ENCODE measurements around the gene SEMA3D.

SEMA3D gene

DNA sequence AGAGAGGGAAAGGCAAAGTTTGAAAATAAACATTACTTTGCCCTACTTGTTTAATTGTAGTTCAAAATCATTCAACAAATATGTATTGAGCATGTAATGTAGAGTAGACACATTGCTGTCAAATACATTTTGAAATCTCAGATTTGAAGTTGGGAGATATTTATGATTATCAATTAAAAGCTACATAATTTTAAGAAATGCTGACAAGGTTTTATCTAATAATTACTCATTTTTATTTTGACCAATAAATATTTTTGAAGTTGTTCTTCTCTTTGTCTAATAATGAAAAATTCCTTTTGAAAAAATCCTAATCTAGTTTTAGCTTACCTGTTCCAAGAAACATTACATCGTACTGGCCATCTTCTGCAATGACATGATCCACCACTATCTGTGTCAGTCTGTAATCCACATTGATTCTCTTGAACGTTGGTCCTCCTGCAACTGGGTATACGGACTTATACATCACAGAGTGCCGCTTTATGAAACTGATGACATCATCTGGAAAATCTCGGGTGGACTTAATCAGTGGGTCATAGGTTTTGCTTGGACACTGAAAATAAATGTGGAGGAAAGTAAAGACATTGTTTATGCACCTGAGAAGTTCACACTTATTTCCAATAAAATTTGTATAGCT lies 164.7 kb downstream of the SEMA3D start:
- FAIRE-seq (no peak), DNase-seq (ENCODE audit: insufficient read length, low spot score) (no peak)
- no peak for TF ChIP-seq CTCF (IDR thresholded peaks at IDR 0.05; ENCODE audit: insufficient read depth, missing control alignments)

GRCh38 chr7:85021101-85021704 lies 165.7 kb downstream of the SEMA3D start:
- no peak for FAIRE-seq
- no peak for DNase-seq (ENCODE audit: insufficient read length, low spot score)

DNA sequence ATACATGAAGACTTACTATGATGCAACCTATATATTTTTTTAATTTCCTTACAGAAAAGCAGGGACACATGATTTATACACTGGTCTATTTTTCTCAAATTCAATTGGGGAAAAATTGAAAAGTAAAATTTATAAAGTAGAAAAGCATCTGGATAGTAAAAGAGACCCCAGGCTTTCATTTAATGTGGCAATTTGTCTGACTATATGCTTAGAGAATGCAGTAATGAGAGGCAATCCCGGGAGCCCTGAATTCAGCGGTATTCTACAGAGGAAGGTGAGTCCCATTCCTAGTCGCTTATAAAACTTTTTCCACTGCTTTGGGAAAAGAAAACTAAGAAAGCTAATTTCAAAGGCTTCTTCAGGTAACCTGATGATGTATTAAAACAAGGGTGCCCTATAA lies 167.1 kb downstream of the SEMA3D start:
- no peak for TF ChIP-seq CTCF (IDR thresholded peaks at IDR 0.05; ENCODE audit: insufficient read depth, missing control alignments)
- DNase-seq (ENCODE audit: insufficient read length, low spot score) (no peak), FAIRE-seq (no peak)

More at GRCh38 chr7:85021101-85021704, 165.7 kb downstream of the SEMA3D start:
- peak; percentile 60 for TF ChIP-seq CTCF (IDR thresholded peaks at IDR 0.05; ENCODE audit: insufficient read depth, missing control alignments)

GRCh38 chr7:85019176-85019575 lies 167.7 kb downstream of the SEMA3D start:
- DNase-seq (ENCODE audit: insufficient read length, low spot score) (no peak), FAIRE-seq (no peak)
- TF ChIP-seq CTCF (IDR thresholded peaks at IDR 0.05; ENCODE audit: insufficient read depth, missing control alignments), result no peak

DNA sequence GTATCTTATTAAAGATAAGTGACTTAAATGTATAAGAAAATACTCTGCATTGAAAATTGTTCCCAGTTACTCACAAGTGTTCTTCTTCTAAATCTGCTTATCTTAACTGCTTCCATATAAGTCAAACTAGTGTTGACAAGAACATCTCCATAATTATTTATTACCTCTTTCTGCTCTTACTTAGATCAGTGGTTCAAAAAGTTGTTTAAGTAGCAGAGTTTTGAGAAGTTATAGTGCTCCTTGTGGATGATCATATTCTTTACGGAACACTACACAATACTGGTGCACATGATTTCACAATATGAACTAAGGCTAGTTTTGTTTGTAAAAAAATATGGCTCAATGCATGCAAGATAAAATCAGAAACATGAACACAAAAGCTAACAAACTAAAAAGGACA lies 168.4 kb downstream of the SEMA3D start:
- no peak for FAIRE-seq
- no peak for DNase-seq (ENCODE audit: insufficient read length, low spot score)
- TF ChIP-seq CTCF (IDR thresholded peaks at IDR 0.05; ENCODE audit: insufficient read depth, missing control alignments), result no peak

- TF ChIP-seq CTCF (IDR thresholded peaks at IDR 0.05; ENCODE audit: insufficient read depth, missing control alignments), result no peak
- no peak for FAIRE-seq
Measured at GRCh38 chr7:85016286-85016685, 170.6 kb downstream of the SEMA3D start.

GRCh38 chr7:85014936-85015660 lies 171.8 kb downstream of the SEMA3D start:
- DNase-seq (ENCODE audit: insufficient read length, low spot score), result no peak
- FAIRE-seq, result peak; percentile 80
- TF ChIP-seq CTCF (IDR thresholded peaks at IDR 0.05; ENCODE audit: insufficient read depth, missing control alignments), result peak; percentile 9

More at GRCh38 chr7:85016286-85016685, 170.6 kb downstream of the SEMA3D start:
- DNase-seq (ENCODE audit: insufficient read length, low spot score), result no peak

Measured in D721Med (cell line).